ENCODE measurements around the gene STAP1.

DNA sequence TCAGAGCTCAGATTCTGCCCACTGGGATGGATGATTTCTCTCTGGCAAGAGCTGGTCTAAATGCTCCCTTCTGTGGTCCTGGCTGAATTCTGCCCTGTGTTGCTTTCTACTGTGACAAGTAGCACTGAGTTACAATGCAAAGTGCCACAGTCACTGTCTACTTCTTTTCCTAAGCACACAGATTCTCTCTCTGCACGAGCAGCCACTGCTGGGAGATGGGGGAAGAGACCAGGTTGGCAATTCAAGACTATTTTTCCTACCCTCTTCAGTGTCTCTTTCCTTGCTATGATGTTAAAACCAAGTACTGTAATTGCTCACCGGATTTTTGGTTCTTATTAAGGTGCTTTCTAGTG lies 45.5 kb downstream of the STAP1 start:
- TF ChIP-seq, protein P1, sequence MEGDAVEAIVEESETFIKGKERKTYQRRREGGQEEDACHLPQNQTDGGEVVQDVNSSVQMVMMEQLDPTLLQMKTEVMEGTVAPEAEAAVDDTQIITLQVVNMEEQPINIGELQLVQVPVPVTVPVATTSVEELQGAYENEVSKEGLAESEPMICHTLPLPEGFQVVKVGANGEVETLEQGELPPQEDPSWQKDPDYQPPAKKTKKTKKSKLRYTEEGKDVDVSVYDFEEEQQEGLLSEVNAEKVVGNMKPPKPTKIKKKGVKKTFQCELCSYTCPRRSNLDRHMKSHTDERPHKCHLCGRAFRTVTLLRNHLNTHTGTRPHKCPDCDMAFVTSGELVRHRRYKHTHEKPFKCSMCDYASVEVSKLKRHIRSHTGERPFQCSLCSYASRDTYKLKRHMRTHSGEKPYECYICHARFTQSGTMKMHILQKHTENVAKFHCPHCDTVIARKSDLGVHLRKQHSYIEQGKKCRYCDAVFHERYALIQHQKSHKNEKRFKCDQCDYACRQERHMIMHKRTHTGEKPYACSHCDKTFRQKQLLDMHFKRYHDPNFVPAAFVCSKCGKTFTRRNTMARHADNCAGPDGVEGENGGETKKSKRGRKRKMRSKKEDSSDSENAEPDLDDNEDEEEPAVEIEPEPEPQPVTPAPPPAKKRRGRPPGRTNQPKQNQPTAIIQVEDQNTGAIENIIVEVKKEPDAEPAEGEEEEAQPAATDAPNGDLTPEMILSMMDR (IDR thresholded peaks at IDR 0.05), result no peak
- TF ChIP-seq POLR2A (IDR thresholded peaks at IDR 0.05), result no peak
